Neural cell (in vitro differentiated cells): Measurements from ENCODE around the gene TNFSF15.

ENCODE experiments used
- POLR2AphosphoS5 ChIP-seq: IDR thresholded peaks from 2 replicates; pipeline ENCODE4 v1.6.1; 2012
- TF ChIP-seq, protein P1 (sequence below): IDR thresholded peaks from 2 replicates; pipeline ENCODE4 v1.6.1; 2012; ENCODE audit warnings: borderline replicate concordance

DNA sequence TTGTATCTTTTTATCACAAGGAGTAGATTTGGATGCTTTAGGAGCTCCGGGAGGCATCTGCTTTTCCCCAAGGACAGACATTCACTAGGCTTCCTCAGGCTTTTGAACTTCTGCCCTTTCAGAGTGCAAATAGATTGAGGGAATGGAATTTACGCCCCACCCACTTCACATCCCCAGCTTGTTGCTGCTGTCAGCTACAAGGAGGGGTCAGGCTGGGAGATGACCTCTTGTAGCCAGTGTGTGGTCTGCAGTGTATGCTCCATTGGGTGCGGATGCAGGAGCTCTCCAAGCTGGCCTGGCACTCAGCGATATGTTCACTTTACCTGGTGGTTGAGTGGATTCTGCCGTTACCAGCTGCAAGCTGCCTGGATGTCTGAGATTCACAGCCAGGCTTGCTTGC lies 6.4 kb downstream of the TNFSF15 start:
- TF ChIP-seq, protein P1, sequence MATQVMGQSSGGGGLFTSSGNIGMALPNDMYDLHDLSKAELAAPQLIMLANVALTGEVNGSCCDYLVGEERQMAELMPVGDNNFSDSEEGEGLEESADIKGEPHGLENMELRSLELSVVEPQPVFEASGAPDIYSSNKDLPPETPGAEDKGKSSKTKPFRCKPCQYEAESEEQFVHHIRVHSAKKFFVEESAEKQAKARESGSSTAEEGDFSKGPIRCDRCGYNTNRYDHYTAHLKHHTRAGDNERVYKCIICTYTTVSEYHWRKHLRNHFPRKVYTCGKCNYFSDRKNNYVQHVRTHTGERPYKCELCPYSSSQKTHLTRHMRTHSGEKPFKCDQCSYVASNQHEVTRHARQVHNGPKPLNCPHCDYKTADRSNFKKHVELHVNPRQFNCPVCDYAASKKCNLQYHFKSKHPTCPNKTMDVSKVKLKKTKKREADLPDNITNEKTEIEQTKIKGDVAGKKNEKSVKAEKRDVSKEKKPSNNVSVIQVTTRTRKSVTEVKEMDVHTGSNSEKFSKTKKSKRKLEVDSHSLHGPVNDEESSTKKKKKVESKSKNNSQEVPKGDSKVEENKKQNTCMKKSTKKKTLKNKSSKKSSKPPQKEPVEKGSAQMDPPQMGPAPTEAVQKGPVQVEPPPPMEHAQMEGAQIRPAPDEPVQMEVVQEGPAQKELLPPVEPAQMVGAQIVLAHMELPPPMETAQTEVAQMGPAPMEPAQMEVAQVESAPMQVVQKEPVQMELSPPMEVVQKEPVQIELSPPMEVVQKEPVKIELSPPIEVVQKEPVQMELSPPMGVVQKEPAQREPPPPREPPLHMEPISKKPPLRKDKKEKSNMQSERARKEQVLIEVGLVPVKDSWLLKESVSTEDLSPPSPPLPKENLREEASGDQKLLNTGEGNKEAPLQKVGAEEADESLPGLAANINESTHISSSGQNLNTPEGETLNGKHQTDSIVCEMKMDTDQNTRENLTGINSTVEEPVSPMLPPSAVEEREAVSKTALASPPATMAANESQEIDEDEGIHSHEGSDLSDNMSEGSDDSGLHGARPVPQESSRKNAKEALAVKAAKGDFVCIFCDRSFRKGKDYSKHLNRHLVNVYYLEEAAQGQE, result no peak
- no peak for TF ChIP-seq POLR2AphosphoS5
